GM18870 (cell line): ENCODE data around the gene NOD1.
A peak's percentile ranks its signal among the peaks of the same experiment; 100 is the strongest.
"Not testable (repeated sequence)": the region's sequence is repeated elsewhere in the genome, so short reads cannot be mapped to it uniquely, and the experiment has no call there.

Experiments used
- ATAC-seq: cut with Tn5 transposase; IDR thresholded peaks from one replicate; pipeline ENCODE4 v1.9.1; 2021; ENCODE audit warnings: moderate library complexity; ENCODE audit not compliant: unreplicated experiment

Gene NOD1, protein sequence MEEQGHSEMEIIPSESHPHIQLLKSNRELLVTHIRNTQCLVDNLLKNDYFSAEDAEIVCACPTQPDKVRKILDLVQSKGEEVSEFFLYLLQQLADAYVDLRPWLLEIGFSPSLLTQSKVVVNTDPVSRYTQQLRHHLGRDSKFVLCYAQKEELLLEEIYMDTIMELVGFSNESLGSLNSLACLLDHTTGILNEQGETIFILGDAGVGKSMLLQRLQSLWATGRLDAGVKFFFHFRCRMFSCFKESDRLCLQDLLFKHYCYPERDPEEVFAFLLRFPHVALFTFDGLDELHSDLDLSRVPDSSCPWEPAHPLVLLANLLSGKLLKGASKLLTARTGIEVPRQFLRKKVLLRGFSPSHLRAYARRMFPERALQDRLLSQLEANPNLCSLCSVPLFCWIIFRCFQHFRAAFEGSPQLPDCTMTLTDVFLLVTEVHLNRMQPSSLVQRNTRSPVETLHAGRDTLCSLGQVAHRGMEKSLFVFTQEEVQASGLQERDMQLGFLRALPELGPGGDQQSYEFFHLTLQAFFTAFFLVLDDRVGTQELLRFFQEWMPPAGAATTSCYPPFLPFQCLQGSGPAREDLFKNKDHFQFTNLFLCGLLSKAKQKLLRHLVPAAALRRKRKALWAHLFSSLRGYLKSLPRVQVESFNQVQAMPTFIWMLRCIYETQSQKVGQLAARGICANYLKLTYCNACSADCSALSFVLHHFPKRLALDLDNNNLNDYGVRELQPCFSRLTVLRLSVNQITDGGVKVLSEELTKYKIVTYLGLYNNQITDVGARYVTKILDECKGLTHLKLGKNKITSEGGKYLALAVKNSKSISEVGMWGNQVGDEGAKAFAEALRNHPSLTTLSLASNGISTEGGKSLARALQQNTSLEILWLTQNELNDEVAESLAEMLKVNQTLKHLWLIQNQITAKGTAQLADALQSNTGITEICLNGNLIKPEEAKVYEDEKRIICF

DNA sequence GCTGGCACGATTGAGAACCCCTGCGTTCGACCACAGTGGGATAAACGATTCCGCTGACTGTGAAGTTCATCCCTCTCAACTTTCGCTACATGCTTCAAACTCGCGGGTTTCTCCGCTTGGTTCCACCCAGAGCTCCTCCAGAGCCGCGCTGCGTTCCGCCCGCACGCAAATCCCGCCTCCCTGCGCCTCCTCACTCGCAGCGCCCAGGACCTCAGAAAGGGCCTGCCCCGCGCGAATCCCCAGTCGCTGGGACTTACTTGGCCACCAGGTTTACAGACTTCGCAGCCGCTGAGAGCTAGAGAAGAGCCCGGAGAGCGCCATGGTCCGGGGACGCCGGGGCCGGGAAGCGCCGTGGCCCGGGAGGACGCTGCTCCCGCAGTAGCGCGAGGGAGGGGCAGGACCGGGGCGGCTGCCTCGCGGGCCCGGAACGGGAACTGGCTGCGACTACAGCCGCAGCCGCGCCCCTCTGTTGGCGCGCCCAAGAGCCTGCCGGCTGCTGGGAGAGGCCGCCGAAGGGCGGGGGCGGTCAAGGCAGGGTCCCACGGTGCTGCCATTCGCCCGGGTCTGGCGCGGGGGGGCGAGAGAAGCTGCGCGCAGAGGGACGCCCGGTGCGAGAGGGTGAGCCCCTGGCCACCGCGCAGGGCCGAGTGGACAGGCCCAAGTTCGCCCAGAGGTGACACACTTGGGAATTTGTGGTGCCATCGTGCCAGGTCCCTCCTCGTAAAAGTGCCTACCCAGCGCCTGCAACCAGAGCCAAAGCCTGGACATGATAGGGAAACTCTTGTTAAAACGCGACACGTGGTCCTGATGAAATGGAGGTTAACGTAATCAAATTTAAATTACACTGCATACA lies at the start of gene NOD1:
TSS of gene NOD1 (minus strand) at position 436 of the 853 bp plus-strand sequence. CDS start 21,863 bp downstream, outside the sequence.
- ATAC-seq: peak; percentile 70

- ATAC-seq: not testable (repeated sequence)
Observed at GRCh38 chr7:30527297-30527696, 48.7 kb upstream of the NOD1 start.

GRCh38 chr7:30526163-30526562 lies 47.6 kb upstream of the NOD1 start:
- ATAC-seq: no peak

- no peak for ATAC-seq
Observed at GRCh38 chr7:30525429-30525828, 46.8 kb upstream of the NOD1 start.

DNA sequence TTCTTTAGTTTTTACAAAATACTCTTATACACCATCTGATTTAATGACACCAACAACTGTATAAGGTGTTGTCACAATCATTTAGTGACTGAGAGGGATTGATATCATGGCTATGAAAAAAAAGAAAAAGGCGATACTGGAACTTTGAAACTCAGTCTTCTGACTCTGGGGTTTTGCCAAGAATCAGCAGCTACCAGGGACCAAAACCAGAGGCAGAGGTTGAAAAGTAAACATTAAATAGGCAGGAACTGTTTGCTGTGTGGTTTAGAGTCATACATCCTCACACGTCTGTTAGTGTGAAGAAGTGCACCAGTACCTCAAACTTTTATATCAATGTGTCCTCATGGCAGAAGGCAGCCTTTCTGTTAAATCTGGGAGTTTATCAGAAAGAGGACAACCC lies 46.0 kb upstream of the NOD1 start:
- ATAC-seq: no peak

DNA sequence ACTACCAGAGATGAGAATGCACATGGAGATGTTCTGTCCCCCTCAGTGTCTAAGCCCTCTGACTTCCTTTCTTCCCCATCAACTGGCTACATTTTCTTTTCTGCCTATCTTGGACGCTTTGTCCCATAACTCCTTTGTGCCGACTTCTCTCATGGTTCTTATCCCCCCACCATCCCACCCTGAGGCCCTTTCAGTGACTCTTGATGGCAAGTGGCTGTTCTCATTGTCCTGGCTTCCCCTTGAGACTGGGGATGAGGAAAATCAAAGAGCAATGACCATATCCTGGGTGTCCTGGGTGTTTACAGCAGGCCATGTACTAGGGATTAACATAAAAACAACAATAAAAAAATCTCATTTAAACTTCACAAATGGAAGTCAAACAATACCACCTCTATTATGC lies 44.9 kb upstream of the NOD1 start:
- no peak for ATAC-seq

GRCh38 chr7:30522159-30522558 lies 43.6 kb upstream of the NOD1 start:
- ATAC-seq: no peak

- ATAC-seq: no peak
Observed at GRCh38 chr7:30521532-30521931, 42.9 kb upstream of the NOD1 start.

DNA sequence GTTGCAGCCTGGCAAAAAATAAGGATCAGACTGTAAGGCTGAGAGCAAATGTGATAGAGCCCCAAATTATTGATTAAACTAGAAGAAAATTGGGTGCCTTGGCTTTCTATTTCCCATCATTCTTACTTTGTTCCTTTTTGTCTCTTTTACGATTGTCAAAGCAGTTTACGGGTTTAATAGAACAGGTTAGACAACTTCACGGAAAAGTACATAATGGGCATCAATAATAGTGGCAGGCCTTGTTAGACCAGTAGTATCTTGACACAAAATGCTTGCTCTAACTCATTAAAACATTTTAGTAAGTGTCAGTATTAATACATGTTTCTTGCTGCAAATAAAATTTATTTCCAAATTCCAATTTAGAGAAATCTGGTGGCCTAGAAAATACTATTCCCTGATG lies 40.5 kb upstream of the NOD1 start:
- ATAC-seq: no peak

DNA sequence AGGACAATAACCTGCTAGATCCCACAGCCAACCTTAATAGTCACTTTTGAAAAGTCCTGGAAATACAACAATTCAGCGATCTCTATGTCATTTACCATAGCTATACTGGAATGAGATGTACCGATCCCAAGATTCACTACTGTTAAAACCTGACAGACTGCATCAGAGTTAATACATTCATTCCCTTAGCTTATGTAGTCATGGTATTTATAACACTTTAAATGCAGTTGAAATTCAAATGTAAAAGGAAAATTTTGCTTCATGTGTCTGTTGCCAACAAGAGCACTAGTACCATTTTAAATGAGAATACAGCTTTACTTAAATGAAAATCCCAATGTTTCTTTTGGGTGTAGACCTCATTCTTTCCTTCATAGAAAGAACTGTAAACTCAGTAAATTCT lies 37.2 kb upstream of the NOD1 start:
- no peak for ATAC-seq

DNA sequence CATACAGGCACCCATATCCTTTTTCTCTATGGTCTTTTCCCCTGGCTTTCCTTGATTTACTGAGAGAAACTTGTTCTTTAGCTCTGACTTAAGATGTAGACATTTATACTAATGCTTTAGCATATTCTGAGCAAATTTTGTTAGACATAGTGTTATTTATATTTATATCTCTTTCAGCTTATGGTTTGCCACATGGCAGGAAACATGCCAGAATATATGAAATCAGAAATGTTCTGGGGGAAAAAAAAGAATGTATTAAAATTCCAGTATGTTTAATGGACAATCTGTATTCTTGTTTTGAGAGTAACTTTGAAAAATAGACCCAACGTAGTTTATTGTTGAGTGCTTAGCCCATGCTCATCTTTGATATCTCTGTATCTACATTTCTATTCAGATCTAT lies 36.2 kb upstream of the NOD1 start:
- no peak for ATAC-seq

- no peak for ATAC-seq
Observed at GRCh38 chr7:30514177-30514576, 35.6 kb upstream of the NOD1 start.

DNA sequence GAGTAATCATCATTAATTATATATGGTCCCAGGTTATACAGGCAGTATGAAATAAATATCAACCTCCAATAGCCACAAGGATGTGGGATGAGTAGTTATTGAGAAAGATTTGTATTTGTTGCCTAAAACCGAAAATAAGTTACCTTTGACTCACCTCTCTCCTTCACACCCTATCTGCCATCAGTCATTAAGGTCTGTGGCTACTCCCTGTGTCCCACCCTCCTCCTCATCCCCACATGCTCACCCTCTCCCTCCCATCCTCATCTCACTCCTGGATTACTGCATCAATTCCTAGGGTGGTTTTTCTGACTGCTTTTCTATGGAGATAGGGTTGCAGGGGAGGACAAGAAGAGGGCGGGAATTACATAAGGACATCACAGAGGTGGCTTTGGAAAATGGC lies 35.2 kb upstream of the NOD1 start:
- no peak for ATAC-seq

GRCh38 chr7:30511973-30512662 lies 33.5 kb upstream of the NOD1 start:
- ATAC-seq: no peak

DNA sequence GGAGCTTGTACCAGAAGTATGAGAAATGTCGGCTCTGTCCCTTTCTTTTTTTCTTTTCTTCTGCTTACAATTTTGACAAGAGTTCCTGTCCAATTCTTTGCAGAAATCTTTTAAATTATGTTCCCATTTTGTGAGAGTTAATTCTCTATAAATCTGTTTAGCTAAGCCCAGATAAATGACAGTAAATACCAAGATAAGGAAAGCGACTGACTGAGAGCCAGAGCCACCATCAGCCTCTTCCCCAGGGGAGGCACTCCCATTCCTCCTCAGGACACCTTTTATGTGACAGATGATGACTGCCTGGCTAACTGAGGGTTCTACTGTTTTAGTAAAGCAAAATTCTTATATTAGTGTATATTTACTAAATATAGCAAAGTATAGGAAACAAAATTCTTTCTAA lies 32.9 kb upstream of the NOD1 start:
- no peak for ATAC-seq

GRCh38 chr7:30510124-30511075 lies 31.8 kb upstream of the NOD1 start:
- ATAC-seq: peak; percentile 52

- not testable (repeated sequence) for ATAC-seq
Observed at GRCh38 chr7:30509171-30509857, 30.7 kb upstream of the NOD1 start.

- ATAC-seq: not testable (repeated sequence)
Observed at GRCh38 chr7:30507346-30507900, 28.8 kb upstream of the NOD1 start.
